SH-SY5Y (cell line): Measurements from ENCODE around the gene GABRR3.

Experiments
- GATA2 ChIP-seq: IDR thresholded peaks from 2 replicates; pipeline ENCODE4 v1.6.1; 2011; ENCODE audit warnings: mild to moderate bottlenecking, low read depth, low read length
- GATA3 ChIP-seq: IDR thresholded peaks from 2 replicates; pipeline ENCODE4 v1.6.1; 2011; ENCODE audit warnings: low read depth, mild to moderate bottlenecking, low read length, moderate library complexity

GRCh38 chr3:97999994-98000393 is 35.1 kb downstream of the GABRR3 start:
- no peak for TF ChIP-seq GATA2
- TF ChIP-seq GATA3, result no peak
